Measurements from ENCODE around the gene PLTP. TPM values are rescaled to one million over a fixed set of nuclear protein-coding genes. Genes with fewer than 3 reads are reported as not detected.

The PLTP gene
- total and polyA plus RNA-seq, 2 of the 13 experiments (the other 11 are each of a cell fraction or from before 2014, with no cell fraction given) = 16.9 to 28.6 TPM

- TF ChIP-seq ZNF451 (CRISPR knock-in tag; IDR thresholded peaks at IDR 0.05) (0 out of 2 replicates have a peak, but pooled peaks have one; percentile 47), TBX2 (CRISPR knock-in tag; IDR thresholded peaks at IDR 0.05; ENCODE audit: borderline replicate concordance) (peak; percentile 46; the same call in 1 of the 2 replicates), RCOR2 (CRISPR knock-in tag; IDR thresholded peaks at IDR 0.05) (0 out of 2 replicates have a peak, but pooled peaks have one; percentile 18), NCOA2 (CRISPR knock-in tag; IDR thresholded peaks at IDR 0.05) (no peak), ZNF510 (CRISPR knock-in tag; IDR thresholded peaks at IDR 0.05; ENCODE audit: low read depth) (no peak), ZFP62 (CRISPR knock-in tag; IDR thresholded peaks at IDR 0.05) (no peak), ZNF839 (CRISPR knock-in tag; IDR thresholded peaks at IDR 0.05; ENCODE audit: borderline replicate concordance) (peak; percentile 25; the same call in 1 of the 2 replicates), ZNF546 (CRISPR knock-in tag; conservative IDR thresholded peaks at IDR 0.05) (no peak; the same call in 1 of the 2 replicates), HBP1 (CRISPR knock-in tag; IDR thresholded peaks at IDR 0.05; ENCODE audit: low read depth) (no peak), ZNF7 (CRISPR knock-in tag; IDR thresholded peaks at IDR 0.05) (no peak), SUZ12 (IDR thresholded peaks at IDR 0.05; ENCODE audit: low read depth, low read length) (no peak), ZFYVE20 (CRISPR knock-in tag; IDR thresholded peaks at IDR 0.05; ENCODE audit: borderline replicate concordance, low read depth) (no peak), ZNF367 (CRISPR knock-in tag; IDR thresholded peaks at IDR 0.05; ENCODE audit: borderline replicate concordance) (no peak), NONO (IDR thresholded peaks at IDR 0.05) (no peak), NONO (CRISPR knock-in tag; conservative IDR thresholded peaks at IDR 0.05) (no peak), DBP (CRISPR knock-in tag; IDR thresholded peaks at IDR 0.05; ENCODE audit: not compliant biosample characterization) (no peak), RELA (CRISPR knock-in tag; IDR thresholded peaks at IDR 0.05) (no peak), ZNF619 (CRISPR knock-in tag; IDR thresholded peaks at IDR 0.05) (no peak), POLR2AphosphoS5 (IDR thresholded peaks at IDR 0.05; ENCODE audit: low read depth, low read length) (no peak), CEBPB (IDR thresholded peaks at IDR 0.05; ENCODE audit: borderline replicate concordance, low read depth, low read length) (no peak)
- TF ChIP-seq, protein P1, sequence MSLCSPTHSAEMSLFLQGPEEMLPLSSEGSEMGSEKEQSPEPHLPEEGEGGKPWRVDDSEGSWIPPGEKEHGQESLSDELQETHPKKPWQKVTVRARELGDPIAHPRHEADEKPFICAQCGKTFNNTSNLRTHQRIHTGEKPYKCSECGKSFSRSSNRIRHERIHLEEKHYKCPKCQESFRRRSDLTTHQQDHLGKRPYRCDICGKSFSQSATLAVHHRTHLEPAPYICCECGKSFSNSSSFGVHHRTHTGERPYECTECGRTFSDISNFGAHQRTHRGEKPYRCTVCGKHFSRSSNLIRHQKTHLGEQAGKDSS (CRISPR knock-in tag; IDR thresholded peaks at IDR 0.05; ENCODE audit: borderline replicate concordance, low read depth) = no peak
- TF ChIP-seq, protein P2, sequence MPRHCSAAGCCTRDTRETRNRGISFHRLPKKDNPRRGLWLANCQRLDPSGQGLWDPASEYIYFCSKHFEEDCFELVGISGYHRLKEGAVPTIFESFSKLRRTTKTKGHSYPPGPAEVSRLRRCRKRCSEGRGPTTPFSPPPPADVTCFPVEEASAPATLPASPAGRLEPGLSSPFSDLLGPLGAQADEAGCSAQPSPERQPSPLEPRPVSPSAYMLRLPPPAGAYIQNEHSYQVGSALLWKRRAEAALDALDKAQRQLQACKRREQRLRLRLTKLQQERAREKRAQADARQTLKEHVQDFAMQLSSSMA (CRISPR knock-in tag; IDR thresholded peaks at IDR 0.05) = 0 out of 2 replicates have a peak, but pooled peaks have one; percentile 31
- TF ChIP-seq, protein P3, sequence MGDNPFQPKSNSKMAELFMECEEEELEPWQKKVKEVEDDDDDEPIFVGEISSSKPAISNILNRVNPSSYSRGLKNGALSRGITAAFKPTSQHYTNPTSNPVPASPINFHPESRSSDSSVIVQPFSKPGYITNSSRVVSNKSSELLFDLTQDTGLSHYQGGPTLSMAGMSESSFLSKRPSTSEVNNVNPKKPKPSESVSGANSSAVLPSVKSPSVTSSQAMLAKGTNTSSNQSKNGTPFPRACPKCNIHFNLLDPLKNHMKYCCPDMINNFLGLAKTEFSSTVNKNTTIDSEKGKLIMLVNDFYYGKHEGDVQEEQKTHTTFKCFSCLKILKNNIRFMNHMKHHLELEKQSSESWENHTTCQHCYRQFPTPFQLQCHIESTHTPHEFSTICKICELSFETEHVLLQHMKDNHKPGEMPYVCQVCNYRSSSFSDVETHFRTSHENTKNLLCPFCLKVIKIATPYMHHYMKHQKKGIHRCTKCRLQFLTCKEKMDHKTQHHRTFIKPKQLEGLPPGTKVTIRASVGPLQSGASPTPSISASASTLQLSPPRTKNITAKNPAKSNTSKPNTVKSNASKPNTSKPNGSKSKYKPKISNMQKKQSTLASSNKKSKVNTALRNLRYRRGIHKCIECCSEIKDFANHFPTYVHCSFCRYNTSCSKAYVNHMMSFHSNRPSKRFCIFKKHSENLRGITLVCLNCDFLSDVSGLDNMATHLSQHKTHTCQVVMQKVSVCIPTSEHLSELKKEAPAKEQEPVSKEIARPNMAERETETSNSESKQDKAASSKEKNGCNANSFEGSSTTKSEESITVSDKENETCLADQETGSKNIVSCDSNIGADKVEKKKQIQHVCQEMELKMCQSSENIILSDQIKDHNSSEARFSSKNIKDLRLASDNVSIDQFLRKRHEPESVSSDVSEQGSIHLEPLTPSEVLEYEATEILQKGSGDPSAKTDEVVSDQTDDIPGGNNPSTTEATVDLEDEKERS (CRISPR knock-in tag; IDR thresholded peaks at IDR 0.05) = no peak
These were observed 12.7 kb upstream of the PLTP start (continued) for GRCh38 chr20:45924391-45925261.

Measured in HepG2 (cell line).